Measurements from ENCODE around the gene KIAA1671.
"Not testable (repeated sequence)": the region's sequence is repeated elsewhere in the genome, so short reads cannot be mapped to it uniquely, and the experiment has no call there.

KIAA1671 gene

GRCh38 chr22:24951942-24952836, at the start of gene KIAA1671:
KIAA1671 (plus strand) TSS chr22:24952716; CDS start chr22:25028000, 75,284 bp downstream.
- peak within 1 kb of the TSS; percentile 91 for H3K9ac ChIP-seq (ENCODE audit: low read depth, low read length)
- no peaks in the 10 kb centered on the region for H3K9me3 ChIP-seq (ENCODE audit: control insufficient read depth, insufficient read depth, low read length)
- peaks cover 9% of the 10 kb centered on the region; the same call in 1 of the 2 replicates for H3K4me1 ChIP-seq (ENCODE audit: insufficient read depth, low read length)
- H3K36me3 ChIP-seq (ENCODE audit: insufficient read depth, low read length) = no peaks in the 10 kb centered on the region

DNA sequence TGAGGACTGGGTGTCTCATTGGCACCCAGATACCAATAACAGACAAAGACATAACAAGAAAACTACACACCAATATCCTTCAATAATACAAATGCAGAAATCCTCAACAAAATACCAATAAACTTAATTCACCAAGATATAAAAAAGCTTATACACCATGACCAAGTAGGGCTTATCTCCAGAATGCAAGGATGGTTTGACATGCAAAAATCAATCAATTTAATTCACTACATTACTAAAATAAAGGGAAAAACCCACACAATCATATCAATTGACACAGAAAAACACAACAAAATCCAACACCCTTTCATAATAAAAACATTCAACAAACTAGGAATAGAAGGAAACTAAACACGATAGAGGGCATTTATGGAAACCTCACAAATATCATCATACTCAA, 46.6 kb upstream of the KIAA1671 start:
- Histone ChIP-seq H3K9me3 (ENCODE audit: control insufficient read depth, insufficient read depth, low read length) (no peaks in the 10 kb centered on the region; the same call in none of the 2 replicates), H3K36me3 (ENCODE audit: insufficient read depth, low read length) (no peaks in the 10 kb centered on the region), H3K9ac (ENCODE audit: low read depth, low read length) (no peak overlapping the region), H3K4me1 (ENCODE audit: insufficient read depth, low read length) (no peaks in the 10 kb centered on the region)

- not testable (repeated sequence) for H3K36me3 ChIP-seq (ENCODE audit: insufficient read depth, low read length); H3K4me1 ChIP-seq (ENCODE audit: insufficient read depth, low read length); H3K9ac ChIP-seq (ENCODE audit: low read depth, low read length); H3K9me3 ChIP-seq (ENCODE audit: control insufficient read depth, insufficient read depth, low read length)
Observed at GRCh38 chr22:24907101-24907500, 45.4 kb upstream of the KIAA1671 start.

- no peaks in the 10 kb centered on the region for H3K9me3 ChIP-seq (ENCODE audit: control insufficient read depth, insufficient read depth, low read length)
- no peaks in the 10 kb centered on the region for H3K36me3 ChIP-seq (ENCODE audit: insufficient read depth, low read length)
- no peak overlapping the region for H3K9ac ChIP-seq (ENCODE audit: low read depth, low read length)
- H3K4me1 ChIP-seq (ENCODE audit: insufficient read depth, low read length) = no peaks in the 10 kb centered on the region
Observed at GRCh38 chr22:24920029-24920428, 32.5 kb upstream of the KIAA1671 start.

- Histone ChIP-seq H3K9ac (ENCODE audit: low read depth, low read length) (peak overlapping the region; percentile 8; the same call in 1 of the 2 replicates), H3K4me1 (ENCODE audit: insufficient read depth, low read length) (0 out of 2 replicates have a peak, but pooled peaks cover 4% of the 10 kb centered on the region), H3K9me3 (ENCODE audit: control insufficient read depth, insufficient read depth, low read length) (0 out of 2 replicates have a peak, but pooled peaks cover 6% of the 10 kb centered on the region), H3K36me3 (ENCODE audit: insufficient read depth, low read length) (no peaks in the 10 kb centered on the region)
Observed at GRCh38 chr22:24925586-24926427, 26.7 kb upstream of the KIAA1671 start.

GRCh38 chr22:24926428-24926725, 26.1 kb upstream of the KIAA1671 start:
- Histone ChIP-seq H3K9me3 (ENCODE audit: control insufficient read depth, insufficient read depth, low read length) (0 out of 2 replicates have a peak, but pooled peaks cover 6% of the 10 kb centered on the region), H3K4me1 (ENCODE audit: insufficient read depth, low read length) (0 out of 2 replicates have a peak, but pooled peaks cover 4% of the 10 kb centered on the region), H3K9ac (ENCODE audit: low read depth, low read length) (no peak overlapping the region), H3K36me3 (ENCODE audit: insufficient read depth, low read length) (no peaks in the 10 kb centered on the region)

DNA sequence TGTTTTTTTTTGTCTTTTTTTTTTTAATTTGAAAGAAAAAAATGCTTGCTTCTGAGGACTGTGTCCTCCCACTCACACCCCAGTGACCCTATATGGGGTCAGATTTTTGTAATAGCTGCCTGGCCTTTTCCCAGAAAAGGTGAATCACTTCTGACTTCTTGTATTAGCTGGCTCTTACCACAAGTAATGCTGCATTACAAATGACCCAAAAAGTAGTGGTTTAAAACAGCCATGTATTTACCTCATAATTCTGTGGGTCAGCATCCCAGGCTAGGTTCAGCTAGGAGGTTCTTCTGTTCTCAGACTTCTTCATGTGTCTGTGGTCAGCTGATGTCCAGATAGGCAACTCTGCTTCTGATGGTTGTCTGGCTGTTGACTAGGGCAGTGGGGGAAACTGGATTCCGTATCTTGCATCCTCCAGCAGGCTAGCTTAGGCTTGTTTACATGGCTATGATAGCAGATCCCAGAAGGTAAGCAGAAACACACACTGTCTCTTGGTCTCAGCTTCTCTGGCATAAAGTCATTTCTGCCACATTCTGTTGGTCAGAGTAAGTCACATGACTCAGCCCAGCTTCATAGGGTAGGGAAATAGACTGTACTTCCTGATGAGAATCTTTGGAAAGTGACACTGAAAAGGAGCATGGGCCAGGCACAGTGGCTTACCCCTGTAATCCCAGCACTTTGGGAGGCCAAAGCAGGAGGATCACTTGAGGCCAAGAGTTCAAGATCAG, 25.5 kb upstream of the KIAA1671 start:
- H3K36me3 ChIP-seq (ENCODE audit: insufficient read depth, low read length) = no peaks in the 10 kb centered on the region
- 0 out of 2 replicates have a peak, but pooled peaks cover 4% of the 10 kb centered on the region for H3K4me1 ChIP-seq (ENCODE audit: insufficient read depth, low read length)
- H3K9ac ChIP-seq (ENCODE audit: low read depth, low read length) = no peak overlapping the region
- 0 out of 2 replicates have a peak, but pooled peaks cover 6% of the 10 kb centered on the region for H3K9me3 ChIP-seq (ENCODE audit: control insufficient read depth, insufficient read depth, low read length)

DNA sequence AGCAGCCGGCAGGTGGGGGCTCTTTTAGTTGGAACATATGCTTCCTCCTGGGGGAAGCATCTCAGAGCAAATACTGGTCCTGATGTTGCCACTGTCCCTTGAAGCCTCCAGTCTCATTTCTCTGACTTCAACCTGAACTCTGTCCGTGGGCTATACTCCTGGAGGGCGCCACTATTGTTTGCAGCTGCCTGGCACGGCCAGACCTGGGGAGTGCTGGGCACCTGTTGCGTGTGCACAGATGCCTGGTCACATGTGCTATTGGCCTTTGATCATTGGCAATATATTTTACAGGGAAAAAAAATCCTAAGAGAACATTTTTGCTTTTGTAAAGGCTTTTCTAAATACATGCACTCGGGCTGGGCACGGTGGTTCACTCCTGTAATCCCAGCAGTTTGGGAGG, 24.2 kb upstream of the KIAA1671 start:
- Histone ChIP-seq H3K4me1 (ENCODE audit: insufficient read depth, low read length) (0 out of 2 replicates have a peak, but pooled peaks cover 4% of the 10 kb centered on the region), H3K9me3 (ENCODE audit: control insufficient read depth, insufficient read depth, low read length) (0 out of 2 replicates have a peak, but pooled peaks cover 6% of the 10 kb centered on the region), H3K9ac (ENCODE audit: low read depth, low read length) (no peak overlapping the region), H3K36me3 (ENCODE audit: insufficient read depth, low read length) (no peaks in the 10 kb centered on the region)

DNA sequence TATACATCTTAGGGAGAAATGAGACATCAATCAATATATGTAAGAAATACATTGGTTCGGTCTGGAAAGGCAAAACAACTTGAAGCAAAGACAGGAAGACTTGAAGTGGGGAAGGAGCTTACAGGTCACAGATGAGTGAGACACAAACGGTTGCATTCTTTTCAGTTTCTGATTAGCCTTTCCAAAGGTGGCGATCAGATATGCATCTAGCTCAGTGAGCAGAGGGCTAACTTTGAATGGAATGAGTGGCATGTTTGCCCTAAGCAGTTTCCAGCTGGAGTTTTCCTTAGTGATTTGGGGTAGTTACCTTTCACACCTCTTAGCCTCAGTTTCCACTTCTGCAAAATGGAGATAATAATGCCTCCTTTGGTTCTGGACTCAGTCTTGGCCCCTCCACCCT, 21.8 kb upstream of the KIAA1671 start:
- Histone ChIP-seq H3K4me1 (ENCODE audit: insufficient read depth, low read length) (peaks cover 6% of the 10 kb centered on the region; the same call in 1 of the 2 replicates), H3K9ac (ENCODE audit: low read depth, low read length) (no peak overlapping the region), H3K36me3 (ENCODE audit: insufficient read depth, low read length) (no peaks in the 10 kb centered on the region), H3K9me3 (ENCODE audit: control insufficient read depth, insufficient read depth, low read length) (0 out of 2 replicates have a peak, but pooled peaks cover 6% of the 10 kb centered on the region)

DNA sequence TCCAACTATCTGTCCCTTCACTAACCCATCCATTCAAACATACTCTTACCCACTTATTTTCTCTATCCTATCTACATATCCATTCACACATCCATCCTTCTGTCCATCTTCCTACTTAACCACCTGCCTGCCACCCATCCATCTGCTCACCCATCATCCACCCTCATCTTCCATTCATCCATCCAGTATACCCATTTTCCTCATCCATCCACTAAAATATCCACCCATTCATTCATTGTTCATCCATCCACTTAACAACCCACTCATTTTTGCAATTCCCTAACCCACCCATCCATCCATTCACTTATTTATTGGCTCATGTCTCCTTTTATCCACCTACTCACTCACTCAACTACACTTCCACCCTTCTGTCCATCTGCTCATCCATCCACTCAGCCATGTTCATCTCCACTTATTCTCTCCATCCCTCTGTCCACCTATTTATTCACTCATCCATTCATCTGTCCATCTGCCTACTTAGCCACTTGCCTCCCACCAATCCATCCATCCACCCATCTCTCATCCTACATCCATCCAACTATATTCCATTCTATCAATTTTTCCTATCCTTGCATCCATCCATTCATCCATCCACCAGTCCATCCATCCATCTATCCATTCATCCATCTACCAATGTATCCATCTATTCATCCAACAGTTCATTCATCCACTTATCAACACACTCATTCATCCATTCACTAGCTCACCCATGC, 16.6 kb upstream of the KIAA1671 start:
- H3K9me3 ChIP-seq (ENCODE audit: control insufficient read depth, insufficient read depth, low read length) = no peaks in the 10 kb centered on the region
- no peak overlapping the region for H3K9ac ChIP-seq (ENCODE audit: low read depth, low read length)
- no peaks in the 10 kb centered on the region for H3K36me3 ChIP-seq (ENCODE audit: insufficient read depth, low read length)
- peaks cover 5% of the 10 kb centered on the region; the same call in 1 of the 2 replicates for H3K4me1 ChIP-seq (ENCODE audit: insufficient read depth, low read length)

DNA sequence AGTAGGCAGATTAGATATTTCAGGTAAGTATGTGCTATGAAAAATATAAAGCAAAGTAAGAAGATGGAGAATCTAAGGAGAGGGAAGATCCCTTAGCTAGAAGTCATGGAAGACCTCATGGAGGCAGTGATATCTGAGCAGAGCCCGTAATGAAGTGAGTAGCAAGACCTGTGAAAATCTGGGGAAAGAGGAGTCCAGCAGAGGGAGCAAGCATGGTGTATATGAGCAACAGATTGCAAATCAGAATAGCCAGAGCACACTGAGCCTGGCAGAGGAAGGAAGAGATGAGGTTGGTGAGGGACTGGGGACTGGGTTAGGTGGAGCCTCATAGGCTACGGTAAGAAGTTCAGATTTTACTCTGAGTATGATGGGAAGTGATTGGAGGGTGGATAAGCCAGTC, 15.4 kb upstream of the KIAA1671 start:
- H3K4me1 ChIP-seq (ENCODE audit: insufficient read depth, low read length) = peaks cover 5% of the 10 kb centered on the region; the same call in 1 of the 2 replicates
- no peaks in the 10 kb centered on the region for H3K36me3 ChIP-seq (ENCODE audit: insufficient read depth, low read length)
- no peaks in the 10 kb centered on the region for H3K9me3 ChIP-seq (ENCODE audit: control insufficient read depth, insufficient read depth, low read length)
- no peak overlapping the region for H3K9ac ChIP-seq (ENCODE audit: low read depth, low read length)

- Histone ChIP-seq H3K36me3 (ENCODE audit: insufficient read depth, low read length) (no peaks in the 10 kb centered on the region), H3K4me1 (ENCODE audit: insufficient read depth, low read length) (peaks cover 4% of the 10 kb centered on the region; the same call in 1 of the 2 replicates), H3K9ac (ENCODE audit: low read depth, low read length) (no peak overlapping the region), H3K9me3 (ENCODE audit: control insufficient read depth, insufficient read depth, low read length) (no peaks in the 10 kb centered on the region)
Observed at GRCh38 chr22:24938741-24939341, 13.7 kb upstream of the KIAA1671 start.

- Histone ChIP-seq H3K4me1 (ENCODE audit: insufficient read depth, low read length) (peaks cover 3% of the 10 kb centered on the region; the same call in 1 of the 2 replicates), H3K9me3 (ENCODE audit: control insufficient read depth, insufficient read depth, low read length) (no peaks in the 10 kb centered on the region)
Observed at GRCh38 chr22:24942301-24942700, 10.2 kb upstream of the KIAA1671 start.

More at GRCh38 chr22:24942301-24942700, 10.2 kb upstream of the KIAA1671 start:
- Histone ChIP-seq H3K9ac (ENCODE audit: low read depth, low read length) (no peak overlapping the region), H3K36me3 (ENCODE audit: insufficient read depth, low read length) (no peaks in the 10 kb centered on the region)
